H1 (cell line): Measurements from ENCODE around the gene RRBP1. TPM values are rescaled to one million over a fixed set of nuclear protein-coding genes. Genes with fewer than 3 reads are reported as not detected.
"Not testable (repeated sequence)": the region's sequence is repeated elsewhere in the genome, so short reads cannot be mapped to it uniquely, and the experiment has no call there.

Experiments used
- CTCF ChIA-PET: fragments of 300-600 bp; sonication (Branson Sonifier 250); formaldehyde crosslinking; loops from one replicate; lab custom pipeline; 2021; ENCODE audit not compliant: partially characterized antibody; lab: Charles Lee
- POLR2A ChIA-PET: fragments of 300-600 bp; sonication (Branson Sonifier 250); formaldehyde crosslinking; loops from one replicate; lab custom pipeline; 2021; ENCODE audit warnings: inconsistent platforms; ENCODE audit not compliant: partially characterized antibody; lab: Charles Lee
- DNase-seq, 2 experiments: peaks; one replicate each; pipeline versions ENCODE4 v3.0.0 to v3.0.0-alpha.2; 2010 to 2022; ENCODE audit warnings: low spot score in 2 of 2, low read depth in 1 of 2, mixed read lengths in 1 of 2
- FAIRE-seq: peaks from 2 replicates; lab custom pipeline; 2011; peaks lifted over from hg19 to GRCh38; lab: Jason Lieb, UNC
- H2AFZ ChIP-seq: 2 replicates; pipeline ENCODE4 v1.8.1; 2012; ENCODE audit warnings: low read length, inconsistent platforms
- H2AK5ac ChIP-seq: 2 replicates; pipeline ENCODE4 v1.6.1; 2013; ENCODE audit warnings: low read depth, low read length
- H2BK120ac ChIP-seq: replicated peaks from 2 replicates; pipeline ENCODE3; 2013; ENCODE audit warnings: low read depth, low read length, inconsistent platforms
- H2BK12ac ChIP-seq: 2 replicates; pipeline ENCODE4 v1.6.1; 2013; ENCODE audit warnings: low read depth, low read length
- H2BK15ac ChIP-seq: 2 replicates; pipeline ENCODE4 v1.6.1; 2013; ENCODE audit warnings: low read length
- H2BK20ac ChIP-seq: 2 replicates; pipeline ENCODE4 v1.6.1; 2013; ENCODE audit warnings: low read length
- H2BK5ac ChIP-seq: 2 replicates; pipeline ENCODE4 v1.6.1; 2013; ENCODE audit warnings: low read depth, low read length
- H3K14ac ChIP-seq: 2 replicates; pipeline ENCODE4 v1.6.1; 2013; ENCODE audit warnings: inconsistent platforms; ENCODE audit not compliant: insufficient read length
- H3K18ac ChIP-seq: 2 replicates; pipeline ENCODE4 v1.6.1; 2013; ENCODE audit warnings: low read length; ENCODE audit errors: extremely low read depth
- H3K23ac ChIP-seq: 2 replicates; pipeline ENCODE4 v1.6.1; 2013; ENCODE audit warnings: inconsistent platforms; ENCODE audit not compliant: insufficient read length
- H3K23me2 ChIP-seq: 2 replicates; pipeline ENCODE4 v1.6.1; 2013; ENCODE audit warnings: low read depth, low read length
- H3K27ac ChIP-seq: 2 replicates; pipeline ENCODE4 v1.6.1; 2011; ENCODE audit warnings: low read depth, low read length, inconsistent platforms
- H3K27me3 ChIP-seq, 4 experiments: replicated peaks in 1 of 4; 1 replicate in 1 of 4; 2 replicates in 3 of 4; pipeline versions ENCODE4 v1.6.1 to v1.8.1; 2011 to 2013; ENCODE audit warnings: low read length in 3 of 4, mild to moderate bottlenecking in 3 of 4, inconsistent platforms in 2 of 4, mixed read lengths in 2 of 4, moderate library complexity in 1 of 4; ENCODE audit not compliant: control insufficient read depth in 3 of 4, insufficient read depth in 3 of 4; ENCODE audit errors: extremely low read depth in 1 of 4
- H3K36me3 ChIP-seq, 4 experiments: 2 replicates each; pipeline versions ENCODE4 v1.6.1 to v1.8.1; 2011 to 2013; ENCODE audit warnings: mild to moderate bottlenecking in 4 of 4, low read length in 3 of 4, moderate library complexity in 2 of 4, control low read depth in 1 of 4, inconsistent platforms in 1 of 4; ENCODE audit not compliant: insufficient read depth in 4 of 4, control insufficient read depth in 2 of 4
- H3K4ac ChIP-seq: replicated peaks from 2 replicates; pipeline ENCODE3; 2013; ENCODE audit warnings: low read length, low read depth, mixed read lengths, inconsistent platforms; ENCODE audit not compliant: insufficient read length
- H3K4me1 ChIP-seq, 4 experiments: replicated peaks in 1 of 4; 1 replicate in 1 of 4; 2 replicates in 3 of 4; pipeline versions ENCODE4 v1.6.1 to v1.8.1; 2011 to 2013; ENCODE audit warnings: low read length in 3 of 4, inconsistent platforms in 2 of 4, mixed read lengths in 1 of 4; ENCODE audit not compliant: insufficient read depth in 4 of 4, control insufficient read depth in 3 of 4
- H3K4me2 ChIP-seq, 2 experiments: 2 replicates each; pipeline versions ENCODE4 v1.6.1 to v1.8.1; 2011 to 2013; ENCODE audit warnings: low read depth in 2 of 2, low read length in 2 of 2, control low read depth in 1 of 2, inconsistent platforms in 1 of 2, mild to moderate bottlenecking in 1 of 2; ENCODE audit not compliant: insufficient read depth in 1 of 2
- H3K4me3 ChIP-seq, 4 experiments: fragments of 200-600, 300-600 bp in 1 of 4; sonication (generic), shearing (Covaris generic), sonication (Bioruptor Twin) in 1 of 4; 2 replicates each; pipeline versions ENCODE4 v1.5.1 to v1.8.1; 2011 to 2016; ENCODE audit warnings: low read length in 4 of 4, low read depth in 3 of 4, control low read depth in 2 of 4, inconsistent platforms in 2 of 4, mild to moderate bottlenecking in 2 of 4, mixed read lengths in 1 of 4, moderate library complexity in 1 of 4; ENCODE audit not compliant: insufficient read depth in 2 of 4; ENCODE audit errors: extremely low read depth in 1 of 4
- H3K56ac ChIP-seq: replicated peaks from 2 replicates; pipeline ENCODE3; 2013; ENCODE audit warnings: low read depth, mild to moderate bottlenecking, mixed read lengths, low read length, inconsistent platforms; ENCODE audit not compliant: insufficient read length
- H3K79me1 ChIP-seq: 2 replicates; pipeline ENCODE4 v1.6.1; 2013; ENCODE audit warnings: low read depth, low read length, control low read depth
- H3K79me2 ChIP-seq, 2 experiments: 2 replicates each; pipeline versions ENCODE4 v1.6.1 to v1.8.1; 2012 to 2013; ENCODE audit warnings: low read length in 2 of 2, mild to moderate bottlenecking in 2 of 2, inconsistent platforms in 1 of 2; ENCODE audit not compliant: insufficient read depth in 2 of 2, control insufficient read depth in 1 of 2
- H3K9ac ChIP-seq, 4 experiments: replicated peaks in 1 of 4; 1 replicate in 1 of 4; 2 replicates in 3 of 4; pipeline versions ENCODE4 v1.6.1 to v1.8.1; 2011 to 2013; ENCODE audit warnings: low read depth in 3 of 4, low read length in 3 of 4, control low read depth in 2 of 4, mild to moderate bottlenecking in 2 of 4, moderate library complexity in 2 of 4, inconsistent platforms in 1 of 4; ENCODE audit errors: extremely low read depth in 1 of 4
- H3K9me3 ChIP-seq, 2 experiments: 2 replicates each; pipeline versions ENCODE4 v1.6.1 to v1.8.1; 2012 to 2013; ENCODE audit warnings: mild to moderate bottlenecking in 2 of 2, moderate library complexity in 2 of 2, control low read depth in 1 of 2, inconsistent platforms in 1 of 2, low read depth in 1 of 2, low read length in 1 of 2, mixed read lengths in 1 of 2; ENCODE audit not compliant: insufficient read depth in 2 of 2
- H4K20me1 ChIP-seq, 2 experiments: replicated peaks in 1 of 2; 2 replicates each; pipeline versions ENCODE3 to v1.8.1; 2011 to 2013; ENCODE audit warnings: inconsistent platforms in 2 of 2, low read length in 2 of 2, mild to moderate bottlenecking in 1 of 2; ENCODE audit not compliant: insufficient read depth in 2 of 2, control insufficient read depth in 1 of 2
- H4K5ac ChIP-seq: 2 replicates; pipeline ENCODE4 v1.6.1; 2013; ENCODE audit warnings: low read length, low read depth, mixed read lengths, inconsistent platforms; ENCODE audit not compliant: insufficient read length
- H4K8ac ChIP-seq: 2 replicates; pipeline ENCODE4 v1.8.0; 2013; ENCODE audit warnings: mild to moderate bottlenecking, moderate library complexity, low read length, inconsistent platforms; ENCODE audit not compliant: insufficient read depth; ENCODE audit errors: extremely low read depth
- H4K91ac ChIP-seq: replicated peaks from 2 replicates; pipeline ENCODE3; 2013; ENCODE audit warnings: low read length, mixed read lengths, inconsistent platforms; ENCODE audit not compliant: insufficient read length
- WGBS, 2 experiments: shearing (Covaris generic) in 1 of 2; methylation state at CpG; one replicate each; pipeline versions ENCODE4 v1.1.6 to v1.1.7; 2013 to 2015; ENCODE audit warnings: low lambda C conversion rate in 2 of 2, mixed read lengths in 2 of 2, inconsistent platforms in 1 of 2, low coverage in 1 of 2, missing lambda C conversion rate in 1 of 2; ENCODE audit not compliant: insufficient replicate concordance in 2 of 2, insufficient coverage in 1 of 2, insufficient read length in 1 of 2; ENCODE audit errors: extremely low coverage in 1 of 2, missing lambda C conversion rate in 1 of 2; 5-methylcytosine and 5-hydroxymethylcytosine counted together
- polyA plus RNA-seq, 7 experiments: library from polyadenylated mRNA; depleted of rRNA in 3 of 7; stranded (reverse) in 5 of 7; unstranded in 2 of 7; fragments of >200 nt in 5 of 7; fragments of 200-250 nt in 2 of 7; gene quantifications; 1 replicate in 5 of 7; 2 replicates in 1 of 7; 4 replicates in 1 of 7; pipeline versions ENCODE4 v1.2.1 to v1.2.3, GENCODE V29; 2011 to 2013; ENCODE audit warnings: missing spikeins in 2 of 7, mixed read lengths in 2 of 7
- total RNA-seq: library from RNA; stranded (reverse); fragmentation: NEBNext Ultra II Directional; extraction: Animal tissue kit (Norgen Biotek cat#: 25700); gene quantifications from 2 replicates; pipeline ENCODE4 v1.2.1, GENCODE V29; 2021

RRBP1 gene
- total and polyA plus RNA-seq, 2 of the 8 experiments (the other 6 are each of a cell fraction or from before 2014, with no cell fraction given) = 15.9 to 157 TPM

DNA sequence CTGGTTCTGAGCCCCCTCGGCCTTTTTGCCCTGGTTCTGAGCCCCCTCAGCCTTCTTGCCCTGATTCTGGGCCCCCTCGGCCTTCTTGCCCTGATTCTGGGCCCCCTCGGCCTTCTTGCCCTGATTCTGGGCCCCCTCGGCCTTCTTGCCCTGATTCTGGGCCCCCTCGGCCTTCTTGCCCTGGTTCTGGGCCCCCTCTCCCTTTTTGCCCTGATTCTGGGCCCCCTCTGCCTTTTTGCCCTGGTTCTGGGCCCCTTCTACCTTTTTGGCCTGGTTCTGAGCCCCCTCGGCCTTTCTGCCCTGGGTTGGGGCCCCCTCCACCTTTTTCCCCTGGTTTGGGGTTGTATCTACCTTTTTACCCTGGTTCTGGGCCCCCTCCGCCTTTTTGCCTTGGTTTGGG lies 22.7 kb downstream of the RRBP1 start:
- H2BK15ac ChIP-seq, H3K18ac ChIP-seq, H2BK20ac ChIP-seq, H3K23me2 ChIP-seq, H4K8ac ChIP-seq, H2BK12ac ChIP-seq, H2BK120ac ChIP-seq, H3K14ac ChIP-seq, H2AK5ac ChIP-seq, H3K56ac ChIP-seq, FAIRE-seq, H3K27ac ChIP-seq, H3K4me2 ChIP-seq, H3K9ac ChIP-seq, POLR2A ChIA-PET, H3K27me3 ChIP-seq, H2BK5ac ChIP-seq, H3K4ac ChIP-seq, H4K5ac ChIP-seq, H4K91ac ChIP-seq, DNase-seq, H2AFZ ChIP-seq, H4K20me1 ChIP-seq, H3K23ac ChIP-seq, H3K4me3 ChIP-seq: not testable (repeated sequence)
- CTCF ChIA-PET = interaction anchor here (0.9 to 5.9 kb wide), 3 partner anchors 239 to 279 kb away, joined by 3 to 26 read pairs (median 3); no protein-coding TSS in a partner anchor
- WGBS, 2 experiments = 90% methylated on average over 7 of the region's 7 CpGs; no CpG with 5 or more reads in 1 of the 2 experiments
- peaks cover 6 to 13% of the 10 kb centered on the region in 2 experiments for H3K9me3 ChIP-seq
- peaks cover 14% of the 10 kb centered on the region for H3K79me1 ChIP-seq
- H3K36me3 ChIP-seq = peaks cover 0 to 20% (median 10%) of the 10 kb centered on the region in 4 experiments; a peak in 5 of 8 replicates
- H3K4me1 ChIP-seq = peaks cover 8 to 11% (median 9%) of the 10 kb centered on the region in 4 experiments; a peak in 5 of 7 replicates
- peaks cover 8 to 75% of the 10 kb centered on the region in 2 experiments for H3K79me2 ChIP-seq
